ENCODE data around the gene OR2T3. TPM values are rescaled to one million over a fixed set of nuclear protein-coding genes. Genes with fewer than 3 reads are reported as not detected.

OR2T3 gene
- total and polyA plus RNA-seq, 4 donors: not detected

DNA sequence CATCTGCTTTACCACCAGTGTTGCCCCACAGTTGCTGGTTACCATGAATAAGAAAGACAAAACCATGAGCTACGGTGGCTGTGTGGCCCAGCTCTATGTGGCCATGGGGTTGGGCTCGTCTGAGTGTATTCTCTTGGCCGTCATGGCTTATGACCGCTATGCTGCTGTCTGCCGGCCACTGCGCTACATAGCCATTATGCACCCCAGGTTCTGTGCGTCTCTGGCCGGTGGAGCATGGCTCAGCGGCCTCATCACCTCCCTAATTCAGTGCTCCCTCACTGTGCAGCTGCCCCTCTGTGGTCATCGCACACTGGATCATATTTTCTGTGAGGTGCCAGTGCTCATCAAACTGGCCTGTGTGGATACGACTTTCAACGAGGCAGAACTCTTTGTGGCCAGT is 48.7 kb downstream of the OR2T3 start:
- TF ChIP-seq, protein P1, sequence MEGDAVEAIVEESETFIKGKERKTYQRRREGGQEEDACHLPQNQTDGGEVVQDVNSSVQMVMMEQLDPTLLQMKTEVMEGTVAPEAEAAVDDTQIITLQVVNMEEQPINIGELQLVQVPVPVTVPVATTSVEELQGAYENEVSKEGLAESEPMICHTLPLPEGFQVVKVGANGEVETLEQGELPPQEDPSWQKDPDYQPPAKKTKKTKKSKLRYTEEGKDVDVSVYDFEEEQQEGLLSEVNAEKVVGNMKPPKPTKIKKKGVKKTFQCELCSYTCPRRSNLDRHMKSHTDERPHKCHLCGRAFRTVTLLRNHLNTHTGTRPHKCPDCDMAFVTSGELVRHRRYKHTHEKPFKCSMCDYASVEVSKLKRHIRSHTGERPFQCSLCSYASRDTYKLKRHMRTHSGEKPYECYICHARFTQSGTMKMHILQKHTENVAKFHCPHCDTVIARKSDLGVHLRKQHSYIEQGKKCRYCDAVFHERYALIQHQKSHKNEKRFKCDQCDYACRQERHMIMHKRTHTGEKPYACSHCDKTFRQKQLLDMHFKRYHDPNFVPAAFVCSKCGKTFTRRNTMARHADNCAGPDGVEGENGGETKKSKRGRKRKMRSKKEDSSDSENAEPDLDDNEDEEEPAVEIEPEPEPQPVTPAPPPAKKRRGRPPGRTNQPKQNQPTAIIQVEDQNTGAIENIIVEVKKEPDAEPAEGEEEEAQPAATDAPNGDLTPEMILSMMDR (IDR thresholded peaks at IDR 0.05; ENCODE audit: control extremely low read depth, extremely low read depth): no peak
- DNase-seq (no peak), ATAC-seq (ENCODE audit: insufficient read depth, low FRiP score) (no peak)
- peaks cover 0 to 3% (median 0%) of the 10 kb centered on the region in 4 donors for H3K9me3 ChIP-seq (ENCODE audit: control insufficient read depth in 4 of 4, insufficient read depth in 3 of 4, low read length in 3 of 4)
- H3K9ac ChIP-seq (ENCODE audit: insufficient read depth in 1 of 2, low read length in 2 of 2): no peak overlapping the region
- WGBS, 2 donors: 89 to 94% methylated on average over 12 of the region's 12 CpGs
- no peak overlapping the region for H3K27ac ChIP-seq (ENCODE audit: low read depth in 1 of 2, low read length in 1 of 2)
- H3K36me3 ChIP-seq (ENCODE audit: control insufficient read depth in 4 of 4, insufficient read depth in 4 of 4, low read length in 4 of 4): no peaks in the 10 kb centered on the region
- no peaks in the 10 kb centered on the region for H3K27me3 ChIP-seq (ENCODE audit: control insufficient read depth in 3 of 3, insufficient read depth in 3 of 3, low read length in 2 of 3)
- H3K4me3 ChIP-seq: no peak overlapping the region
- H3K4me1 ChIP-seq (ENCODE audit: control insufficient read depth in 5 of 5, insufficient read depth in 5 of 5, low read length in 5 of 5): no peaks in the 10 kb centered on the region

Other genes starting within 250 kb of the OR2T3 start
- gene OR2M4, start 241.9 kb upstream of the OR2T3 start, total RNA-seq: not detected
- gene OR2M4, start 241.9 kb upstream of the OR2T3 start, polyA plus RNA-seq: not detected
- gene OR2T33, start 195.4 kb upstream of the OR2T3 start, total RNA-seq: not detected
- gene OR2T33, start 195.4 kb upstream of the OR2T3 start, polyA plus RNA-seq: not detected
- not detected for gene OR2T12, start 169.9 kb upstream of the OR2T3 start, total RNA-seq
- not detected for gene OR2T12, start 169.9 kb upstream of the OR2T3 start, polyA plus RNA-seq
- not detected for gene OR2M7, start 148.8 kb upstream of the OR2T3 start, total RNA-seq
- gene OR2M7, start 148.8 kb upstream of the OR2T3 start, polyA plus RNA-seq: not detected
- not detected for gene OR14C36, start 124.6 kb upstream of the OR2T3 start, total RNA-seq
- gene OR14C36, start 124.6 kb upstream of the OR2T3 start, polyA plus RNA-seq: not detected
- not detected for gene OR2T4, start 111.7 kb upstream of the OR2T3 start, total RNA-seq
- gene OR2T4, start 111.7 kb upstream of the OR2T3 start, polyA plus RNA-seq: not detected
- gene OR2T6, start 97.6 kb upstream of the OR2T3 start, total RNA-seq: not detected
- gene OR2T6, start 97.6 kb upstream of the OR2T3 start, polyA plus RNA-seq: not detected
- not detected for gene OR2T1, start 70.3 kb upstream of the OR2T3 start, total RNA-seq
- gene OR2T1, start 70.3 kb upstream of the OR2T3 start, polyA plus RNA-seq: not detected
- not detected for gene OR2T2, start 27.7 kb upstream of the OR2T3 start, total RNA-seq
- not detected for gene OR2T2, start 27.7 kb upstream of the OR2T3 start, polyA plus RNA-seq
- not detected for gene OR2T5, start 15.2 kb downstream of the OR2T3 start, total RNA-seq
- gene OR2T5, start 15.2 kb downstream of the OR2T3 start, polyA plus RNA-seq: not detected
- not detected for gene OR2G6, start 34.7 kb downstream of the OR2T3 start, total RNA-seq
- not detected for gene OR2G6, start 34.7 kb downstream of the OR2T3 start, polyA plus RNA-seq
- gene OR2T29, start 89.4 kb downstream of the OR2T3 start, total RNA-seq: not detected
- not detected for gene OR2T29, start 89.4 kb downstream of the OR2T3 start, polyA plus RNA-seq
- gene OR2T34, start 101.4 kb downstream of the OR2T3 start, total RNA-seq: not detected
- gene OR2T34, start 101.4 kb downstream of the OR2T3 start, polyA plus RNA-seq: not detected
- not detected for gene OR2T10, start 124.3 kb downstream of the OR2T3 start, total RNA-seq
- not detected for gene OR2T10, start 124.3 kb downstream of the OR2T3 start, polyA plus RNA-seq
- not detected for gene OR2T11, start 161.7 kb downstream of the OR2T3 start, total RNA-seq
- not detected for gene OR2T11, start 161.7 kb downstream of the OR2T3 start, polyA plus RNA-seq
- gene OR2T35, start 171.9 kb downstream of the OR2T3 start, total RNA-seq: not detected
- not detected for gene OR2T35, start 171.9 kb downstream of the OR2T3 start, polyA plus RNA-seq
- not detected for gene OR2T27, start 182.2 kb downstream of the OR2T3 start, total RNA-seq
- gene OR2T27, start 182.2 kb downstream of the OR2T3 start, polyA plus RNA-seq: not detected
- gene OR14I1, start 229.4 kb downstream of the OR2T3 start, total RNA-seq: not detected
- not detected for gene OR14I1, start 229.4 kb downstream of the OR2T3 start, polyA plus RNA-seq